ENCODE data around the gene RC3H2.
"Not testable (repeated sequence)": the region's sequence is repeated elsewhere in the genome, so short reads cannot be mapped to it uniquely, and the experiment has no call there.

- TF ChIP-seq POLR2A, CTCF (IDR thresholded peaks at IDR 0.05): not testable (repeated sequence)
Observed at GRCh38 chr9:122906122-122906521, 963 bp upstream of the RC3H2 start.

Data from lower leg skin (tissue), 3 donors.